ENCODE measurements around the gene PPP1R14C.

DNA sequence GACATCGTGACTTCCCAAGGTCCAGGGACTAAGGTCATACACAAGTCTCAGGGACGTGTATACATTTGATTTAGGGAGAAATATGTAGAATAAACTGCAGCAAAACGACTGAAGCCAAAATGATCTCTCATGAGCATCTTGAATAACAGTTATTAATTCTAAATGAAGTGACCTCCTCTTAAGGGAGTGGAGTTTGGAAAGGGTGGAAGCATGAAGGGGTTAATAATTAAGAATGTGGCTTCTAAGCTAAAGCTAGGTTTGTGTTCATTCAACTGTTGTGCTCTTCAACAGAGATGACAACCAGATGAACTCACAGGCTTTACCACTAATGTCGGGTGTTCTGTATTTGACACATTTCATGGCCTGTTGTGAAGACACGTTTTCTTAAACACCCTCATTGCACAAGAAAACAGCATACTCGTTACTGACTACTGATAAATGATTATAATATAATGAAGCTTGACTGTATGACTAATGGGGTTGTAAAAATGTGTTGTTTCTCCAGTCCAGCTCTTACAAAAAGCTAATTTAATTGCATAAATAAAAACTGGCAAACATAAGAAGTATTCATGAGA, 1.5 kb downstream of the PPP1R14C start:
- TF ChIP-seq, protein P1, sequence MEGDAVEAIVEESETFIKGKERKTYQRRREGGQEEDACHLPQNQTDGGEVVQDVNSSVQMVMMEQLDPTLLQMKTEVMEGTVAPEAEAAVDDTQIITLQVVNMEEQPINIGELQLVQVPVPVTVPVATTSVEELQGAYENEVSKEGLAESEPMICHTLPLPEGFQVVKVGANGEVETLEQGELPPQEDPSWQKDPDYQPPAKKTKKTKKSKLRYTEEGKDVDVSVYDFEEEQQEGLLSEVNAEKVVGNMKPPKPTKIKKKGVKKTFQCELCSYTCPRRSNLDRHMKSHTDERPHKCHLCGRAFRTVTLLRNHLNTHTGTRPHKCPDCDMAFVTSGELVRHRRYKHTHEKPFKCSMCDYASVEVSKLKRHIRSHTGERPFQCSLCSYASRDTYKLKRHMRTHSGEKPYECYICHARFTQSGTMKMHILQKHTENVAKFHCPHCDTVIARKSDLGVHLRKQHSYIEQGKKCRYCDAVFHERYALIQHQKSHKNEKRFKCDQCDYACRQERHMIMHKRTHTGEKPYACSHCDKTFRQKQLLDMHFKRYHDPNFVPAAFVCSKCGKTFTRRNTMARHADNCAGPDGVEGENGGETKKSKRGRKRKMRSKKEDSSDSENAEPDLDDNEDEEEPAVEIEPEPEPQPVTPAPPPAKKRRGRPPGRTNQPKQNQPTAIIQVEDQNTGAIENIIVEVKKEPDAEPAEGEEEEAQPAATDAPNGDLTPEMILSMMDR (conservative IDR thresholded peaks at IDR 0.05), result no peak
- no peak for TF ChIP-seq EZH2 (IDR thresholded peaks at IDR 0.05; ENCODE audit: low read depth)

All from PC-9 (cell line).